CD4-positive, alpha-beta T cell (primary cell): ENCODE measurements around the gene TIMM44. TPM values are rescaled to one million over a fixed set of nuclear protein-coding genes. Genes with fewer than 3 reads are reported as not detected.

Source experiments
- ATAC-seq: fragments of 200-7000 bp; cut with Tn5 transposase; one replicate; pipeline ENCODE4 v1.10.0; 2022; ENCODE audit warnings: mild to moderate bottlenecking; ENCODE audit not compliant: poor library complexity
- CTCF ChIA-PET: fragments of 350-600 bp; sonication (Branson Sonifier 250); formaldehyde crosslinking; loops from one replicate; lab custom pipeline; 2021; ENCODE audit warnings: antibody characterized with exemption, inconsistent platforms; lab: Charles Lee
- POLR2A ChIA-PET: fragments of 350-600 bp; sonication (Branson Sonifier 250); formaldehyde crosslinking; loops from one replicate; lab custom pipeline; 2021; ENCODE audit warnings: antibody characterized with exemption, inconsistent platforms; lab: Charles Lee
- DNase-seq, 14 experiments: peaks; one replicate each; pipeline ENCODE4 v3.0.0-alpha.2; 2013 to 2020; ENCODE audit warnings: mixed read lengths in 2 of 14
- H3K27ac ChIP-seq, 2 donors: one replicate each; pipeline versions ENCODE4 v1.5.1 to v1.7.0; 2013; ENCODE audit warnings: low read length in 2 of 2, low read depth in 1 of 2, mild to moderate bottlenecking in 1 of 2
- H3K27me3 ChIP-seq, 2 experiments: 1 replicate in 1 of 2; 2 replicates in 1 of 2; pipeline versions ENCODE4 v1.6.1 to v1.7.0; 2013; ENCODE audit warnings: low read length in 2 of 2, control low read depth in 1 of 2, mild to moderate bottlenecking in 1 of 2, moderate library complexity in 1 of 2; ENCODE audit not compliant: insufficient read depth in 2 of 2, control insufficient read depth in 1 of 2
- H3K36me3 ChIP-seq: one replicate; pipeline ENCODE4 v1.6.1; 2013; ENCODE audit warnings: low read length, control low read depth; ENCODE audit not compliant: insufficient read depth
- H3K4me1 ChIP-seq: one replicate; pipeline ENCODE4 v1.6.1; 2013; ENCODE audit warnings: low read length, control low read depth; ENCODE audit not compliant: insufficient read depth
- H3K4me3 ChIP-seq: one replicate; pipeline ENCODE4 v1.5.1; 2013; ENCODE audit warnings: mild to moderate bottlenecking, low read length, moderate library complexity
- H3K9me3 ChIP-seq, 2 experiments: 1 replicate in 1 of 2; 2 replicates in 1 of 2; pipeline versions ENCODE4 v1.6.1 to v1.7.0; 2013; ENCODE audit warnings: low read length in 2 of 2, mild to moderate bottlenecking in 2 of 2, control low read depth in 1 of 2, moderate library complexity in 1 of 2; ENCODE audit not compliant: control insufficient read depth in 1 of 2, insufficient read depth in 1 of 2
- H3K27ac Mint-ChIP-seq: one replicate; pipeline ENCODE4 v1.8.0; 2020; ENCODE audit warnings: mixed read lengths
- H3K27me3 Mint-ChIP-seq: one replicate; pipeline ENCODE4 v1.8.0; 2021; ENCODE audit warnings: mixed read lengths
- H3K36me3 Mint-ChIP-seq: one replicate; pipeline ENCODE4 v1.8.0; 2021; ENCODE audit warnings: low read depth, mixed read lengths
- H3K4me1 Mint-ChIP-seq: one replicate; pipeline ENCODE4 v1.8.0; 2021; ENCODE audit warnings: low read depth, mixed read lengths
- H3K4me3 Mint-ChIP-seq: one replicate; pipeline ENCODE4 v1.8.0; 2020; ENCODE audit warnings: mild to moderate bottlenecking, mixed read lengths
- H3K9me3 Mint-ChIP-seq: one replicate; pipeline ENCODE4 v1.8.0; 2020; ENCODE audit warnings: mixed read lengths
- intact Hi-C, 2 experiments: fragments of 100-400 bp; cut with DNase I in 1 of 2; cut with micrococcal nuclease in 1 of 2; formaldehyde crosslinking; loops; one replicate each; pipeline versions ENCODE4 v1.15.1 to v1.9.0; 2023 to 2025; cut with DNase I, micrococcal nuclease
- total RNA-seq, 174 experiments: library from RNA in 2 of 174; stranded (reverse) in 2 of 174; gene quantifications; one replicate each; pipeline ENCODE4 v1.2.3 and lab custom pipeline; 2021 to 2026
- TF ChIP-seq, protein P1 (sequence below): fragments of 200-600 bp; IDR thresholded peaks from one replicate; pipeline ENCODE4 v1.8.0; 2022; ENCODE audit warnings: antibody characterized with exemption, mild to moderate bottlenecking

The TIMM44 gene
- total RNA-seq, 2 experiments from 2014 or later, result 83.9 to 85.0 TPM

- no peaks in the 10 kb centered on the region for H3K36me3 ChIP-seq
- ATAC-seq (no peak), DNase-seq (no peak)
- H3K27ac Mint-ChIP-seq, result no peak overlapping the region
- H3K4me1 ChIP-seq, result peaks cover 24% of the 10 kb centered on the region
- TF ChIP-seq, protein P1, sequence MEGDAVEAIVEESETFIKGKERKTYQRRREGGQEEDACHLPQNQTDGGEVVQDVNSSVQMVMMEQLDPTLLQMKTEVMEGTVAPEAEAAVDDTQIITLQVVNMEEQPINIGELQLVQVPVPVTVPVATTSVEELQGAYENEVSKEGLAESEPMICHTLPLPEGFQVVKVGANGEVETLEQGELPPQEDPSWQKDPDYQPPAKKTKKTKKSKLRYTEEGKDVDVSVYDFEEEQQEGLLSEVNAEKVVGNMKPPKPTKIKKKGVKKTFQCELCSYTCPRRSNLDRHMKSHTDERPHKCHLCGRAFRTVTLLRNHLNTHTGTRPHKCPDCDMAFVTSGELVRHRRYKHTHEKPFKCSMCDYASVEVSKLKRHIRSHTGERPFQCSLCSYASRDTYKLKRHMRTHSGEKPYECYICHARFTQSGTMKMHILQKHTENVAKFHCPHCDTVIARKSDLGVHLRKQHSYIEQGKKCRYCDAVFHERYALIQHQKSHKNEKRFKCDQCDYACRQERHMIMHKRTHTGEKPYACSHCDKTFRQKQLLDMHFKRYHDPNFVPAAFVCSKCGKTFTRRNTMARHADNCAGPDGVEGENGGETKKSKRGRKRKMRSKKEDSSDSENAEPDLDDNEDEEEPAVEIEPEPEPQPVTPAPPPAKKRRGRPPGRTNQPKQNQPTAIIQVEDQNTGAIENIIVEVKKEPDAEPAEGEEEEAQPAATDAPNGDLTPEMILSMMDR, result no peak
- no peak overlapping the region for H3K4me3 Mint-ChIP-seq
- H3K9me3 ChIP-seq, result no peaks in the 10 kb centered on the region
- H3K9me3 Mint-ChIP-seq, result no peaks in the 10 kb centered on the region
- ChIA-PET POLR2A (interaction anchor here (1.4 to 1.5 kb wide), 3 partner anchors 21 to 43 kb away, joined by 3 to 5 read pairs (median 3); partner anchors contain the start of gene TIMM44), CTCF (no interaction called here)
- peaks cover 6% of the 10 kb centered on the region for H3K27me3 Mint-ChIP-seq
- H3K36me3 Mint-ChIP-seq, result peaks cover 20% of the 10 kb centered on the region
- intact Hi-C loops, result loop anchor here in 1 of 2 experiments (5.0 to 10.0 kb wide), 2 partner anchors 42 to 366 kb away; partner anchors contain the start of genes PNPLA6 and TIMM44
- H3K4me1 Mint-ChIP-seq, result peaks cover 19% of the 10 kb centered on the region
- H3K27ac ChIP-seq, result no peak overlapping the region
- H3K4me3 ChIP-seq, result no peak overlapping the region
- peaks cover 0 to 2% of the 10 kb centered on the region in 2 experiments for H3K27me3 ChIP-seq
Measured at GRCh38 chr19:7900401-7900870, 43.0 kb downstream of the TIMM44 start.

GRCh38 chr19:7899751-7900378, 43.6 kb downstream of the TIMM44 start:
- DNase-seq (no peak), ATAC-seq (no peak)
- Mint-ChIP-seq H3K36me3 (peaks cover 15% of the 10 kb centered on the region), H3K9me3 (no peaks in the 10 kb centered on the region), H3K27ac (no peak overlapping the region), H3K27me3 (peaks cover 6% of the 10 kb centered on the region), H3K4me1 (peaks cover 14% of the 10 kb centered on the region), H3K4me3 (no peak overlapping the region)
- POLR2A ChIA-PET, result interaction anchor here (1.0 to 1.5 kb wide), 4 partner anchors 20 to 44 kb away, joined by 3 to 5 read pairs (median 3); partner anchors contain the start of genes SNAPC2 and TIMM44
- Histone ChIP-seq H3K36me3 (no peaks in the 10 kb centered on the region), H3K9me3 (peaks cover 0 to 2% of the 10 kb centered on the region in 2 experiments), H3K27ac (no peak overlapping the region), H3K4me3 (no peak overlapping the region), H3K27me3 (peaks cover 0 to 7% of the 10 kb centered on the region in 2 experiments), H3K4me1 (peaks cover 18% of the 10 kb centered on the region)
- CTCF ChIA-PET, result no interaction called here
- TF ChIP-seq, protein P1, result no peak
- intact Hi-C loops, result loop anchor here in 1 of 2 experiments (5.0 to 10.0 kb wide), 2 partner anchors 42 to 365 kb away; partner anchors contain the start of genes PNPLA6 and TIMM44

DNA sequence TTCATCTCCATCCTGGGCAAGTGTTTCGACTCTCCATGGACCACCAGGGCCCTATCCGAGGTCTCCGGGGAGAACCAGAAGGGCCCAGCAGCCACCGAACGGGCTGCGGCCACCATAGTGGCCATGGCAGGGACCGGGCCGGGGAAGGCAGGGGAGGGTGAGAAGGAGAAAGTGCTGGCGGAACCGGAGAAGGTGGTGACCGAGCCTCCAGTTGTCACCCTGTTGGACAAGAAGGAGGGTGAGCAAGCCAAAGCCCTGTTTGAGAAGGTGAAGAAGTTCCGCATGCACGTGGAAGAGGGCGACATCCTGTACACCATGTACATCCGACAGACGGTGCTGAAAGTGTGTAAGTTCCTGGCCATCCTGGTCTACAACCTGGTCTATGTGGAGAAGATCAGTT, 44.5 kb downstream of the TIMM44 start:
- TF ChIP-seq, protein P1, result no peak
- ChIA-PET POLR2A (interaction anchor here (1.0 kb wide), 1 partner anchor 21 kb away, joined by 3 read pairs; the partner anchor contains the start of gene SNAPC2), CTCF (no interaction called here)
- intact Hi-C loops, result no loop called here
- Mint-ChIP-seq H3K4me1 (peaks cover 7% of the 10 kb centered on the region), H3K27ac (no peak overlapping the region), H3K4me3 (no peak overlapping the region), H3K27me3 (peaks cover 12% of the 10 kb centered on the region), H3K36me3 (peaks cover 8% of the 10 kb centered on the region), H3K9me3 (no peaks in the 10 kb centered on the region)
- no peak overlapping the region for H3K27ac ChIP-seq
- H3K9me3 ChIP-seq, result peaks cover 0 to 5% of the 10 kb centered on the region in 2 experiments
- ATAC-seq (no peak), DNase-seq (no peak)
- peaks cover 10% of the 10 kb centered on the region for H3K4me1 ChIP-seq
- H3K27me3 ChIP-seq, result peaks cover 9 to 12% of the 10 kb centered on the region in 2 experiments
- H3K36me3 ChIP-seq, result no peaks in the 10 kb centered on the region
- no peak overlapping the region for H3K4me3 ChIP-seq
